ENCODE results near the gene FBXO17.
A peak's percentile ranks its signal among the peaks of the same experiment; 100 is the strongest.
"Not testable (repeated sequence)": the region's sequence is repeated elsewhere in the genome, so short reads cannot be mapped to it uniquely, and the experiment has no call there.

FBXO17 gene

DNA sequence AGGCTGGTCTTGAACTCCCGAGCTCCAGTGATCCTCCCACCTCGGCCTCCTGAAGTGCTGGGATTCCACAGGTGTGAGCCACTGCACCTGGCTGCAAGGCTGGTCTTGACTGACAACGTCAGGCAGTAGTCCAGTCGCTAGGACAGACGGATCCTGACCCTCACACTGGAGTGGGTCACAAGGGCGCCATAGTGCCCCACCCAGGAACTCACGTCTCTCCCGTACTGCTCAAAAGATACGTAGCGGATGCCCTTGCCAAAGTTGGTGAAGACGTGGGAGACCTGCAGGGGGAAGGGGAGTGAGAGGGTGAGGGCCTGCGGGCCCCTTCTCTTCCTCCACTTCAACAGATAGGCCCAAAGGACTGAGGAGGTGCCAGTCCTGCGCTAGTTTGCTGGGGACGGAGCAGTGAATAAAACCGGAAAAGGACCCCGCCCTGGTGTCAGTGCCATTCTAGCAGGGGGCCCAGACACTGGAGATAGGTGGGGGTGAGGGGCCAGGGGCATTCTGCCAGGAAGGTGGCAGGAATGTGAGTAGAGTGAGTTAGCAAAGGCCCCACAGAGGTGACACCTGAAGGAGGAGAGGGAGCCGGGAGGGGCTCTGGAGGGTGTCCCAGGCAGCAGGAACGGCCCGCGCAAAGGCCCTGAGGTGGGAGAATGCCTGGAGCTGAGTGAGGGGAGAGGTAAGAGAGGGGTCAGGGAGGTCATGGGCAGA, 32.9 kb downstream of the FBXO17 start:
- ATAC-seq: no peak
- no peak for DNase-seq

GRCh38 chr19:38941979-38942378, 33.6 kb downstream of the FBXO17 start:
- DNase-seq (no peak), ATAC-seq (no peak)

DNA sequence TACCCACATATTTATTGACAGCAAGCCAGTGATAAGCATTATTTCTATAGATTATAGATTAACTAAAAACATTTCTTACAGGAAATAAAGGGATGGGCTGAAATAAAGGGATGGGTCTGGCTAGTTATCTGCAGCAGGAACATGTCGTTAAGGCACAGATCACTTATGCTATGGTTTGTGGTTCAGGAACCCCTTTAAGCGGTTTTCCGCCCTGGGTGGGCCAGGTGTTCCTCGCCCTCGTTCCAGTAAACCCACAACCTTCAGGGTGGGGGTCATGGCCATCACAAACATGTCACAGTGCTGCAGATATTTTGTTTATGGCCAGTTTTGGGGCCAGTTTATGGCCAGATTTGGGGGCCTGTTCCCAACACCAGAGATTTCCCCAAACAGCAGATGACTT, 34.1 kb downstream of the FBXO17 start:
- ATAC-seq, DNase-seq: not testable (repeated sequence)

DNA sequence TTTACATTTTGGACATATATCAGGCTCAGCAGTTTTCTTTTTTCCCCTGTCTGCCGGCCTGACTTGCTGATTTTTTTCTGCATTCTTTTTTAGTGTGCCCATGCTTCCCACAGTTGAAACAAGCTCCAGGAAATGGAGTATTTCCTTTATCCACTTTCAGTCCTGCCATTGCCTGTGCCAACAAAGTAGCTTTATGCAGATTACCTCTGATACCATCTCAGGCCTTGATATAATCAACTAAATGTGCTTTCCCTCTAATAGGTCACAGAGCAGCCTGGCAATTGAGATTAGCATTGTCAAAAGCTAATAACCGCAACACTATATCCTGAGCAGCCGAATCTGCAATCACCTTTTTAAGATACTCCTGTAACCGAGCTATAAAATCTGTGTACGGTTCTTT, 35.6 kb downstream of the FBXO17 start:
- no peak for DNase-seq
- no peak for ATAC-seq

GRCh38 chr19:38933544-38933943, 42.0 kb downstream of the FBXO17 start:
- ATAC-seq (no peak), DNase-seq (no peak)

DNA sequence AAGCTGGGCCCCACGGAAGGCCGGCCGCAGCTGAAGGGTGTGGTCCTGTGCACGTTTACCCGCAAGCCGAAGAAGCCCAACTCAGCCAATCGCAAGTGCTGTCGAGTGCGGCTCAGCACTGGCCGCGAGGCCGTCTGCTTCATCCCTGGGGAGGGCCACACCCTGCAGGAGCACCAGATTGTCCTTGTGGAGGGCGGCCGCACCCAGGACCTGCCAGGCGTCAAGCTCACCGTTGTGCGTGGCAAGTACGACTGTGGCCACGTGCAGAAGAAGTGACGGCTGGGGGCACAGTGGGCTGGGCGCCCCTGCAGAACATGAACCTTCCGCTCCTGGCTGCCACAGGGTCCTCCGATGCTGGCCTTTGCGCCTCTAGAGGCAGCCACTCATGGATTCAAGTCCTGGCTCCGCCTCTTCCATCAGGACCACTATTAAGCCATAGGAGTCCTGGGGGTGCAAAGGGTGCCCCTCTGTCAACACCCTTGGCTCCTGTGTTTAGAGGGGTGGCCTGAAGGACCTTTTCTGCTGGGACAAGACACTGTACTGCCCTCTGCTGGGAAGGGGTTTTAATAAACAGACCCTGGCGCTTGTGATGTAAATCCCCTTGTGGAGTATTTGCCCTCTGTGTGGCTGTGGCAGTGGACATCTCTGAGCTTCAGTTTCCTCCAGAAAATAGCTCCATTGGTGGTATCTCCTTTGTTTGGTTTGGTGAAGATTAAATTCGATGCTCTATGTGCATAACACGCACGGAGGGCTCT, 42.9 kb downstream of the FBXO17 start:
- peak; percentile 49 for DNase-seq
- no peak for ATAC-seq

- ATAC-seq (no peak), DNase-seq (no peak)
Observed at GRCh38 chr19:38931521-38931793, 44.1 kb downstream of the FBXO17 start.

DNA sequence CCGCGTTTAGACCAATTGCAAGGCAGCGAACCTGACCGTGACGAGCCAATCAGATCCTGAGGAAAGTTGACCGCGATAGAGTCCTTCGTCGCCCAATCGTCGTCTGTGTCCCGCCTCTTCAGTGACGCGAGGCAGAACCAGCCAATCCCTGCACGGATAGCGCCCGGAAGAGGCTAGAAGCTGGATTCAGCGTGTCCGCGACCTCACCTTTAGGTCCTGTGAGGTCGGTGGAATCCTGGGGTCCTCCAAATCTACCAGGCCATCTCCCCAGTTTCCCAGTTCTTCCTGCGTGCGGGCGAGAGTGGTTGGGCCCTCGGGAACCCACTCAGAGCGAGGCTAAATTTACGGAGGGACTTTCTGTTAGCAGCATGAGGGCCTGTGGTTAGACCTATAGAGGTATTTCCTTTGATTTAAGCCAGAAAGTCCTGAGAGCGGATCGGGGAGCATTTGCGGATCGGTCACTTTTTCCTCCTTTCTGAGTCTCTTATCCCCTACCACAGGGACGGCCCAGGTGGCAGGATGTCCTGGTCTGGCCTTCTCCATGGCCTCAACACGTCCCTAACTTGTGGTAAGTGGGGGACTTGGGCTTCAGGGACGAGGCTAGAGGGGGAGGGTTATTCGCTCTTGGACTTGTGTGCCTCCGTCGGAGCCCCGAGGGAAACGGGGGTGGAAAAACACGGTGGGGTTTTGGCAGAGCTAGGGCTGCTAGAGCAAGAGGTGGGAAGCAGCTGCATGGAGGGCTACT, 44.6 kb downstream of the FBXO17 start, which contains the start of gene MRPS12:
Gene MRPS12, plus strand, starts transcription at position 169 of the 745 bp plus-strand sequence. Its CDS starts 351 bp downstream, at position 520.
- peak; percentile 98 for ATAC-seq
- peak; percentile 97 for DNase-seq

- peak; percentile 91 for DNase-seq
- peak; percentile 68 for ATAC-seq
Observed at GRCh38 chr19:38929929-38930775, 45.4 kb downstream of the FBXO17 start, which contains the start of gene SARS2. TSS of gene SARS2 (minus strand) at chr19:38930763. CDS start at chr19:38930736, 27 bp downstream.

- ATAC-seq (no peak), DNase-seq (no peak)
Observed at GRCh38 chr19:38928391-38929001, 47.0 kb downstream of the FBXO17 start.

DNA sequence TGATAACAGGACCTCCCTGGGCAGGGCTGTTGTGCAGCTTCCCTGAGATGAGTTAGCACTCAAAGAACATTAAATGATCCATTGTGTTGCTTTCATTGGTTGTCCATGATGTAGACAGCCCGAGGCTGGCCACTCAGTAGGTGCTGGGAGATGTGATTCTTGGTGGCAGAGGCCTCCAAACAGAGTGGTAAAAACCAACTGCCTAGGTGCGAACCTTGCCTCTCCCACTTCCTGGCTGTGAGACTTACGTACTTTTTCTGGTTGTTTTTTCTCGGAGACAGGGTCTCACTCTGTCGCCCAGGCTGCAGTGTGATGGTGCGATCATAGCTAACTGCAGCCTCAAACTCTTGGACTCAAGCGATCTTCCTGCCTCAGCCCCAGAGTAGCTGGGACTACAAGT, 51.2 kb downstream of the FBXO17 start:
- DNase-seq (no peak), ATAC-seq (no peak)

DNA sequence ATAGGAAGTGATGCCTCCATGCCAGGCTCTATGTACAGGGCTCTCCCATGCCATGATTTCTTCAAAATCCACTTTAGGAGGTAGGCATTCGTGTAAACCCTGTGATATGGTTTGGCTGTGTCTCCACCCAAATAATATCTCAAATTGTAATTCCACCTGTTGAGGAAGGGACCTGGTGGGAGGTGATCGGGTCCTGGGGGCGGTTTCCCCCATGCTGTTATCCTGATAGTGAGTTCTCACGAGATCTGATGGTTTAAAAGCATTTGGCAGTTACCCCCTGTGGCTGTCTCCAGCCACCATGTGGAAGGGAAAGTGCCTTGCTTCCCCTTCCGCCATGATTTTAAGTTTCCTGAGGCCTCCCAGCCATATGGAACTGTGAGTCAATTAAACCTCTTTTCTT, 53.1 kb downstream of the FBXO17 start:
- ATAC-seq (no peak), DNase-seq (no peak)

- DNase-seq (no peak), ATAC-seq (no peak)
Observed at GRCh38 chr19:38921420-38922274, 53.9 kb downstream of the FBXO17 start.

DNA sequence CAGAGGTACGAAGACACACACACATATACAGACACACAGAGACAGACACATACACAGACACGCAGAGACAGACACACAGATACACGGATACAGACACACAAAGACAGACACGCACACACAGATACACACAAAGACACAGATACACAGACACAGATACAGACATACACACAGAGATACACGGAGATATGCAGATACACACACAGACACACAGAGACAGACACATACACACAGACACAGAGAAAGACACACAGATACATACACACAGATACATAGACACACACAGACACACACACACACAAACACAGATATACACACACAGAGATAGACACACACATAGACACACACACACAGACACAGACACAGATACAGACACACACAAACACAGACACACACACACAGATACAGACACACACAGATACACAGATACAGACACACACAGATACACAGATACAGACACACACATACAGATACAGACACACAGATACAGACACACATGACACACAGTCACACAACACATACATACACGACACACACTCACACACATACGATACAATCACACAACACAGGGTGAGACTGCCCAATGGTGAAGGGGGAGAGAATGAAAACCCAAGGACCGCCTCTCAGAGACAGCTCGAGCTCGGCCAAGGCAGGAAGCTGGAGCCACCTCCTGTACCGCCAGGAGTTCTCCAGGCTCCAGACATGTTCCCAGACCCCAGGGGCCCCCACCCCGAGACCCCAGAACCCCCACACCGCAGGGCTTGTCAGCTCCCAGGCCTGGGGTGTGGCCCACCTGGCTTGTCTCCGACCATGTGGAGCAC, 54.7 kb downstream of the FBXO17 start:
- no peak for ATAC-seq

GRCh38 chr19:38919837-38920601, 55.5 kb downstream of the FBXO17 start:
- no peak for ATAC-seq

More for the DNA sequence above, 54.7 kb downstream of the FBXO17 start:
- DNase-seq: no peak

GRCh38 chr19:38918526-38918925, 57.0 kb downstream of the FBXO17 start:
- ATAC-seq (no peak), DNase-seq (no peak)

More at GRCh38 chr19:38919837-38920601, 55.5 kb downstream of the FBXO17 start:
- no peak for DNase-seq

GRCh38 chr19:38917921-38918491, 57.5 kb downstream of the FBXO17 start:
- DNase-seq: no peak
- no peak for ATAC-seq

- no peak for DNase-seq
- no peak for ATAC-seq
Observed at GRCh38 chr19:38917516-38917915, 58.0 kb downstream of the FBXO17 start.
